Muscle of back (tissue), 10 donors: Measurements from ENCODE around the gene C22orf15. TPM values are rescaled to one million over a fixed set of nuclear protein-coding genes. Genes with fewer than 3 reads are reported as not detected.

Experiments used
- polyA plus RNA-seq, 10 donors: library from polyadenylated mRNA; unstranded; fragments of 120-200 nt; gene quantifications; one replicate each; pipeline ENCODE4 v1.2.1, GENCODE V29; 2013; ENCODE audit not compliant: insufficient read length in 10 of 10

C22orf15 gene
- polyA plus RNA-seq, 10 donors: 0.14 to 0.61 (median 0.33) TPM; not detected in 1

Other genes starting within 250 kb of the C22orf15 start
- under 1 TPM in 9 of 10 donors, not detected in 1; 0.23 to 0.95 (median 0.84) TPM for gene IGLL1, start 182.7 kb upstream of the C22orf15 start, polyA plus RNA-seq
- gene DRICH1, start 130.7 kb upstream of the C22orf15 start, polyA plus RNA-seq: 1 to 10 TPM in 1 of 10 donors, under 1 TPM in 8, not detected in 1; 0.33 to 1.7 (median 0.46) TPM
- 1 to 10 TPM in 9 of 10 donors, under 1 TPM in 1; 0.36 to 2.4 (median 1.6) TPM for gene RGL4, start 72.0 kb upstream of the C22orf15 start, polyA plus RNA-seq
- 1 to 10 TPM; 4.0 to 6.2 (median 5.1) TPM for gene ZNF70, start 11.9 kb upstream of the C22orf15 start, polyA plus RNA-seq
- 1 to 10 TPM in 4 of 10 donors, under 1 TPM in 5, not detected in 1; 0.26 to 1.4 (median 0.84) TPM for gene VPREB3, start 8.6 kb upstream of the C22orf15 start, polyA plus RNA-seq
- gene CHCHD10, start 5.0 kb downstream of the C22orf15 start, polyA plus RNA-seq: 10 to 100 TPM; 35.5 to 74.9 (median 50.2) TPM
- gene MMP11, start 9.9 kb downstream of the C22orf15 start, polyA plus RNA-seq: 10 to 100 TPM in 4 of 10 donors, 1 to 10 TPM in 6; 6.2 to 18.2 (median 8.7) TPM
- 100 to 1,000 TPM in 1 of 10 donors, 10 to 100 TPM in 9; 57.5 to 111 (median 74.6) TPM for gene SMARCB1, start 24.0 kb downstream of the C22orf15 start, polyA plus RNA-seq
- 1 to 10 TPM in 8 of 10 donors, under 1 TPM in 2; 0.71 to 2.6 (median 1.3) TPM for gene DERL3, start 76.0 kb downstream of the C22orf15 start, polyA plus RNA-seq
- 10 to 100 TPM in 1 of 10 donors, 1 to 10 TPM in 9; 4.3 to 10.1 (median 6.4) TPM for gene SLC2A11, start 94.9 kb downstream of the C22orf15 start, polyA plus RNA-seq
- gene MIF, start 131.4 kb downstream of the C22orf15 start, polyA plus RNA-seq: 100 to 1,000 TPM in 8 of 10 donors, 10 to 100 TPM in 2; 75.5 to 212 (median 130) TPM
- 10 to 100 TPM in 4 of 10 donors, 1 to 10 TPM in 6; 2.2 to 33.9 (median 9.4) TPM for gene GSTT2B, start 198.2 kb downstream of the C22orf15 start, polyA plus RNA-seq
- 1 to 10 TPM; 2.0 to 6.7 (median 3.1) TPM for gene DDTL, start 203.9 kb downstream of the C22orf15 start, polyA plus RNA-seq
- 10 to 100 TPM; 29.9 to 65.1 (median 44.2) TPM for gene DDT, start 211.5 kb downstream of the C22orf15 start, polyA plus RNA-seq
- gene GSTT2, start 217.1 kb downstream of the C22orf15 start, polyA plus RNA-seq: 1 to 10 TPM in 4 of 10 donors, under 1 TPM in 1, not detected in 5; 0.43 to 2.6 (median 1.8) TPM
- gene GSTT4, start 242.5 kb downstream of the C22orf15 start, polyA plus RNA-seq: not detected
- gene CABIN1, start 248.3 kb downstream of the C22orf15 start, polyA plus RNA-seq: 10 to 100 TPM; 20.7 to 39.5 (median 27.7) TPM